Skin of body (tissue), 2 donors: Measurements from ENCODE around the gene LMBRD2. TPM values are rescaled to one million over a fixed set of nuclear protein-coding genes. Genes with fewer than 3 reads are reported as not detected.
"Not testable (repeated sequence)": the region's sequence is repeated elsewhere in the genome, so short reads cannot be mapped to it uniquely, and the experiment has no call there.

Experiments
- DNase-seq: peaks from one replicate; lab custom pipeline; 2025; lab: John Stamatoyannopoulos, UW
- total RNA-seq: library from RNA; depleted of rRNA; stranded (reverse); fragments of >200 nt; gene quantifications from one replicate; pipeline ENCODE4 v1.2.3, GENCODE V29; 2014

Gene LMBRD2
- 11.3 TPM for total RNA-seq

GRCh38 chr5:36151434-36152323, at the start of gene LMBRD2, which contains the start of gene SKP2:
LMBRD2 (minus strand) TSS chr5:36151887; CDS start chr5:36143349, 8,538 bp downstream.
SKP2 (plus strand) TSS chr5:36152111; CDS start chr5:36152263, 152 bp downstream.
- peak; percentile 99 for DNase-seq

GRCh38 chr5:36200513-36200912, 48.8 kb upstream of the LMBRD2 start:
- DNase-seq = no peak

- DNase-seq = no peak
These were observed 47.9 kb upstream of the LMBRD2 start for GRCh38 chr5:36199620-36200019.

GRCh38 chr5:36198783-36199182, 47.1 kb upstream of the LMBRD2 start:
- DNase-seq = not testable (repeated sequence)

- no peak for DNase-seq
These were observed 46.6 kb upstream of the LMBRD2 start for GRCh38 chr5:36198281-36198680.

GRCh38 chr5:36193746-36194145, 42.1 kb upstream of the LMBRD2 start:
- no peak for DNase-seq

- DNase-seq = not testable (repeated sequence)
These were observed 32.7 kb upstream of the LMBRD2 start for GRCh38 chr5:36184408-36184807.

GRCh38 chr5:36181774-36182173, 30.1 kb upstream of the LMBRD2 start:
- no peak for DNase-seq

GRCh38 chr5:36180556-36181350, 29.1 kb upstream of the LMBRD2 start:
- no peak for DNase-seq

GRCh38 chr5:36179950-36180349, 28.3 kb upstream of the LMBRD2 start:
- no peak for DNase-seq

- no peak for DNase-seq
These were observed 26.8 kb upstream of the LMBRD2 start for GRCh38 chr5:36178524-36178890.

- DNase-seq = peak; percentile 16
These were observed 26.2 kb upstream of the LMBRD2 start for GRCh38 chr5:36177715-36178523.

- DNase-seq = no peak
These were observed 25.5 kb upstream of the LMBRD2 start for GRCh38 chr5:36177154-36177553.

GRCh38 chr5:36175043-36175442, 23.4 kb upstream of the LMBRD2 start:
- no peak for DNase-seq

GRCh38 chr5:36174119-36174518, 22.4 kb upstream of the LMBRD2 start:
- DNase-seq = no peak

GRCh38 chr5:36173426-36173825, 21.7 kb upstream of the LMBRD2 start:
- DNase-seq = no peak

GRCh38 chr5:36172599-36172998, 20.9 kb upstream of the LMBRD2 start:
- no peak for DNase-seq

GRCh38 chr5:36170832-36171424, 19.2 kb upstream of the LMBRD2 start:
- DNase-seq = no peak

- no peak for DNase-seq
These were observed 17.1 kb upstream of the LMBRD2 start for GRCh38 chr5:36168737-36169136.

GRCh38 chr5:36164461-36164860, 12.8 kb upstream of the LMBRD2 start:
- DNase-seq = no peak
